Measurements from ENCODE around the gene ENG. TPM values are rescaled to one million over a fixed set of nuclear protein-coding genes. Genes with fewer than 3 reads are reported as not detected.
A peak's percentile ranks its signal among the peaks of the same experiment; 100 is the strongest.

Gene ENG
- total and polyA plus RNA-seq, 12 donors: 76.8 to 310 (median 142) TPM

DNA sequence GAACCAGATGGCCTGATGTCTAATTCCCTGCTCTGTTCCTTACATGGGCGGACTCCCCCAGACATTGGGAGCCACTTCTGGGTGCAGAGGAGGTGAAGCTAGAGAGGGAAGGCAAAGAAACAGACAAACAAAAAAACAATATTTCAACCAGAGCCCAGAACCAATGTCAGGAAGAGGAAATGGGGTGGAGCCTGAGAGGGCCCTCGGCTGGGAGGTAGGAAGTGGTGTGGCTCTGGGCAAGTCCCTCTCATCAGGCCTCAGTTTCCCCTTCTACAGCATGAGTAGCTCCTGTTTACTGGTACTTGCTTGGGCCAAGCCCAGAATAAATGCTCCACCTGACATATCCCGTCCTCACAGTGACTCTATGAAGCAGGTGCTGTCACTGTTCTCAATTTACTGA lies 87.0 kb downstream of the ENG start:
- intact Hi-C loops (cut with DNase I): no loop called here
- H3K27ac ChIP-seq: peak overlapping the region; percentile 71 to 97 (median 88)
- peaks cover 0 to 24% (median 0%) of the 10 kb centered on the region in 9 donors for H3K36me3 ChIP-seq
- H3K4me1 ChIP-seq: peaks cover 10 to 90% (median 70%) of the 10 kb centered on the region in 9 donors
- H3K27me3 ChIP-seq: no peaks in the 10 kb centered on the region
- WGBS, 2 donors: 52 to 54% methylated on average over 3 of the region's 3 CpGs
- peak overlapping the region in 7 of 10 donors; percentile 15 to 75 (median 65) for H3K4me3 ChIP-seq
- TF ChIP-seq, protein P1, sequence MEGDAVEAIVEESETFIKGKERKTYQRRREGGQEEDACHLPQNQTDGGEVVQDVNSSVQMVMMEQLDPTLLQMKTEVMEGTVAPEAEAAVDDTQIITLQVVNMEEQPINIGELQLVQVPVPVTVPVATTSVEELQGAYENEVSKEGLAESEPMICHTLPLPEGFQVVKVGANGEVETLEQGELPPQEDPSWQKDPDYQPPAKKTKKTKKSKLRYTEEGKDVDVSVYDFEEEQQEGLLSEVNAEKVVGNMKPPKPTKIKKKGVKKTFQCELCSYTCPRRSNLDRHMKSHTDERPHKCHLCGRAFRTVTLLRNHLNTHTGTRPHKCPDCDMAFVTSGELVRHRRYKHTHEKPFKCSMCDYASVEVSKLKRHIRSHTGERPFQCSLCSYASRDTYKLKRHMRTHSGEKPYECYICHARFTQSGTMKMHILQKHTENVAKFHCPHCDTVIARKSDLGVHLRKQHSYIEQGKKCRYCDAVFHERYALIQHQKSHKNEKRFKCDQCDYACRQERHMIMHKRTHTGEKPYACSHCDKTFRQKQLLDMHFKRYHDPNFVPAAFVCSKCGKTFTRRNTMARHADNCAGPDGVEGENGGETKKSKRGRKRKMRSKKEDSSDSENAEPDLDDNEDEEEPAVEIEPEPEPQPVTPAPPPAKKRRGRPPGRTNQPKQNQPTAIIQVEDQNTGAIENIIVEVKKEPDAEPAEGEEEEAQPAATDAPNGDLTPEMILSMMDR (IDR thresholded peaks at IDR 0.05): no peak
- H3K9me3 ChIP-seq: no peaks in the 10 kb centered on the region
- ATAC-seq: no peak
- no peak for DNase-seq

DNA sequence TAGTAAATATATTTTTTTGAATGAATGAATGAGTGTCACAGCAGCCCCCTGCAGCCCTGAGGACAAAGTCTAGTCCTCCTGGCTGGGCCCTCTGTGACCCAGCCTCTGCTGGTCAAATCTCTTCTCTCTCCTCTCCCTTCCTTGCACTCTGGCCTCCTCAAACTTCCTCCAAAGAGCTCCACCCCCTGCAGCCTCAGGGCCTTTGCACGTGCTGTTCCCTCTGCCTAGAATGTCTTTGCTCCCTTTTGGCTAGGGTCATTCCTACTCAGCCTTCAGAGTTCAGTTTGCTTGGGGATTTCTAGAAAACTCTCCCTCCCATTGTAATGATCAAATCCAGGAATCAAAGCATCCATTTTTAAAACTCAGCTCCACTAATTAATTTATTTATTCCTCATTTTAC lies 89.0 kb downstream of the ENG start:
- H3K4me3 ChIP-seq: no peak overlapping the region
- H3K4me1 ChIP-seq: peaks cover 13 to 99% (median 86%) of the 10 kb centered on the region in 9 donors
- H3K27ac ChIP-seq: peak overlapping the region in 9 of 10 donors; percentile 67 to 97 (median 88)
- WGBS, 2 donors: 51 to 78% methylated on average over 1 of the region's 1 CpG
- no peaks in the 10 kb centered on the region for H3K27me3 ChIP-seq
- intact Hi-C loops (cut with DNase I): no loop called here
- H3K9me3 ChIP-seq: no peaks in the 10 kb centered on the region
- no peak for DNase-seq
- TF ChIP-seq, protein P1 (IDR thresholded peaks at IDR 0.05): no peak
- H3K36me3 ChIP-seq: peaks cover 0 to 29% (median 0%) of the 10 kb centered on the region in 9 donors
- ATAC-seq: no peak

Small RNA genes lying within 50 kb of the gene (microRNA-seq; reads per million reads assigned to microRNA genes)
- 0 reads per million in 2 donors for gene MIR2861
- 0 reads per million in 2 donors for gene MIR3960
- 0 to 0.60 reads per million in 2 donors for gene MIR4672

Other genes starting within 250 kb of the ENG start
- 10 to 100 TPM; 36.8 to 59.2 (median 49.4) TPM for gene STXBP1, start 242.4 kb downstream of the ENG start, total RNA-seq
- gene STXBP1, start 242.4 kb downstream of the ENG start, polyA plus RNA-seq: 10 to 100 TPM; 14.4 to 16.5 TPM
- under 1 TPM in 2 of 10 donors, not detected in 8; 0.10 to 0.13 TPM for gene CFAP157, start 147.7 kb downstream of the ENG start, total RNA-seq
- gene CFAP157, start 147.7 kb downstream of the ENG start, polyA plus RNA-seq: under 1 TPM; 0.15 to 0.19 TPM
- 10 to 100 TPM in 8 of 10 donors, 1 to 10 TPM in 2; 8.1 to 14.1 (median 11.5) TPM for gene PTRH1, start 139.0 kb downstream of the ENG start, total RNA-seq
- gene PTRH1, start 139.0 kb downstream of the ENG start, polyA plus RNA-seq: 10 to 100 TPM; 10.8 to 47.0 TPM
- gene TTC16, start 138.6 kb downstream of the ENG start, total RNA-seq: under 1 TPM in 9 of 10 donors, not detected in 1; 0.04 to 0.61 (median 0.32) TPM
- gene TTC16, start 138.6 kb downstream of the ENG start, polyA plus RNA-seq: 1 to 10 TPM in 1 of 2 donors, under 1 TPM in 1; 0.04 to 1.4 TPM
- 1 to 10 TPM; 1.5 to 6.3 (median 2.2) TPM for gene TOR2A, start 119.4 kb downstream of the ENG start, total RNA-seq
- gene TOR2A, start 119.4 kb downstream of the ENG start, polyA plus RNA-seq: 1 to 10 TPM; 6.9 to 7.6 TPM
- gene SH2D3C, start 76.0 kb downstream of the ENG start, total RNA-seq: 10 to 100 TPM; 10.9 to 26.0 (median 17.7) TPM
- 10 to 100 TPM; 30.1 to 36.7 TPM for gene SH2D3C, start 76.0 kb downstream of the ENG start, polyA plus RNA-seq
- gene CDK9, start 68.6 kb downstream of the ENG start, total RNA-seq: 10 to 100 TPM; 30.9 to 59.0 (median 44.1) TPM
- 10 to 100 TPM; 32.5 to 47.7 TPM for gene CDK9, start 68.6 kb downstream of the ENG start, polyA plus RNA-seq
- 10 to 100 TPM; 40.2 to 58.5 (median 46.5) TPM for gene FPGS, start 51.8 kb downstream of the ENG start, total RNA-seq
- gene FPGS, start 51.8 kb downstream of the ENG start, polyA plus RNA-seq: 10 to 100 TPM; 40.7 to 45.5 TPM
- gene AK1, start 23.0 kb upstream of the ENG start, total RNA-seq: 100 to 1,000 TPM; 553 to 918 (median 731) TPM
- gene AK1, start 23.0 kb upstream of the ENG start, polyA plus RNA-seq: 1,000 to 10,000 TPM in 1 of 2 donors, 100 to 1,000 TPM in 1; 500 to 1,050 TPM
- 10 to 100 TPM; 32.8 to 52.0 (median 44.7) TPM for gene ST6GALNAC6, start 44.9 kb upstream of the ENG start, total RNA-seq
- gene ST6GALNAC6, start 44.9 kb upstream of the ENG start, polyA plus RNA-seq: 10 to 100 TPM; 33.0 to 40.5 TPM
- 10 to 100 TPM; 23.2 to 52.9 (median 33.9) TPM for gene ST6GALNAC4, start 62.4 kb upstream of the ENG start, total RNA-seq
- gene ST6GALNAC4, start 62.4 kb upstream of the ENG start, polyA plus RNA-seq: 10 to 100 TPM; 10.8 to 48.6 TPM
- under 1 TPM in 7 of 10 donors, not detected in 3; 0.25 to 0.59 (median 0.47) TPM for gene PIP5KL1, start 76.1 kb upstream of the ENG start, total RNA-seq
- under 1 TPM in 1 of 2 donors, not detected in 1; 0.28 TPM for gene PIP5KL1, start 76.1 kb upstream of the ENG start, polyA plus RNA-seq
- gene DPM2, start 83.2 kb upstream of the ENG start, total RNA-seq: 10 to 100 TPM in 8 of 10 donors, 1 to 10 TPM in 2; 7.2 to 15.4 (median 12.3) TPM
- 10 to 100 TPM; 16.7 to 31.1 TPM for gene DPM2, start 83.2 kb upstream of the ENG start, polyA plus RNA-seq
- gene EEIG1, start 126.3 kb upstream of the ENG start, total RNA-seq: 10 to 100 TPM; 11.1 to 33.5 (median 25.1) TPM
- 10 to 100 TPM in 1 of 2 donors, 1 to 10 TPM in 1; 6.7 to 13.0 TPM for gene EEIG1, start 126.3 kb upstream of the ENG start, polyA plus RNA-seq
- gene NAIF1, start 212.7 kb upstream of the ENG start, total RNA-seq: 1 to 10 TPM; 3.2 to 7.0 (median 5.5) TPM
- 1 to 10 TPM; 4.4 to 7.2 TPM for gene NAIF1, start 212.7 kb upstream of the ENG start, polyA plus RNA-seq
- gene SLC25A25, start 213.6 kb upstream of the ENG start, total RNA-seq: 10 to 100 TPM in 3 of 10 donors, 1 to 10 TPM in 7; 3.6 to 20.7 (median 7.5) TPM
- gene SLC25A25, start 213.6 kb upstream of the ENG start, polyA plus RNA-seq: 1 to 10 TPM; 2.3 to 4.8 TPM